Osteoblast (primary cell): ENCODE data around the gene POLR2F. TPM values are rescaled to one million over a fixed set of nuclear protein-coding genes. Genes with fewer than 3 reads are reported as not detected.

Experiments
- DNase-seq: peaks from one replicate; pipeline ENCODE4 v3.0.0; 2011; ENCODE audit warnings: low spot score, mixed read lengths; ENCODE audit not compliant: insufficient read length; ENCODE audit errors: missing footprints
- H2AFZ ChIP-seq: 2 replicates; pipeline ENCODE4 v1.6.0; 2011; ENCODE audit warnings: mild to moderate bottlenecking, low read length
- H3K27ac ChIP-seq: 2 replicates; pipeline ENCODE4 v1.5.1; 2011; ENCODE audit warnings: mild to moderate bottlenecking, low read depth, low read length, moderate library complexity
- H3K27me3 ChIP-seq: 2 replicates; pipeline ENCODE4 v1.6.0; 2012; ENCODE audit warnings: mild to moderate bottlenecking, control low read depth, inconsistent platforms, low read length, moderate library complexity; ENCODE audit not compliant: insufficient read depth
- H3K36me3 ChIP-seq: 2 replicates; pipeline ENCODE4 v1.5.1; 2011; ENCODE audit warnings: mild to moderate bottlenecking, low read length, control low read depth, moderate library complexity; ENCODE audit not compliant: insufficient read depth
- H3K4me1 ChIP-seq: 2 replicates; pipeline ENCODE4 v1.5.1; 2011; ENCODE audit warnings: mild to moderate bottlenecking, low read length, control low read depth, moderate library complexity; ENCODE audit not compliant: insufficient read depth
- H3K4me2 ChIP-seq: 2 replicates; pipeline ENCODE4 v1.6.0; 2011; ENCODE audit warnings: mild to moderate bottlenecking, low read length; ENCODE audit not compliant: insufficient read depth
- H3K4me3 ChIP-seq: fragments of 200-600 bp; sonication (generic); 3 replicates; pipeline ENCODE4 v1.5.1; 2012; ENCODE audit warnings: mild to moderate bottlenecking, low read length, inconsistent platforms; ENCODE audit not compliant: insufficient read depth
- H3K79me2 ChIP-seq: 2 replicates; pipeline ENCODE4 v1.6.0; 2012; ENCODE audit warnings: mild to moderate bottlenecking, low read length, control low read depth, inconsistent platforms; ENCODE audit not compliant: insufficient read depth
- H3K9me3 ChIP-seq: 2 replicates; pipeline ENCODE4 v1.5.1; 2011; ENCODE audit warnings: low read depth, low read length, control low read depth
- H4K20me1 ChIP-seq: 2 replicates; pipeline ENCODE4 v1.6.0; 2012; ENCODE audit warnings: mild to moderate bottlenecking, low read length, control low read depth; ENCODE audit not compliant: insufficient read depth
- total RNA-seq: library from RNA; depleted of rRNA; stranded (reverse); fragments of >200 nt; gene quantifications from 2 replicates; pipeline ENCODE4 v1.2.3, GENCODE V29; 2012
- TF ChIP-seq, protein P1 (sequence below): IDR thresholded peaks from 2 replicates; pipeline ENCODE4 v1.5.1; 2011; ENCODE audit warnings: mild to moderate bottlenecking, low read depth, low read length, moderate library complexity; ENCODE audit errors: extremely low read depth

POLR2F gene
- total RNA-seq, 1 donor: 14.8 TPM

DNA sequence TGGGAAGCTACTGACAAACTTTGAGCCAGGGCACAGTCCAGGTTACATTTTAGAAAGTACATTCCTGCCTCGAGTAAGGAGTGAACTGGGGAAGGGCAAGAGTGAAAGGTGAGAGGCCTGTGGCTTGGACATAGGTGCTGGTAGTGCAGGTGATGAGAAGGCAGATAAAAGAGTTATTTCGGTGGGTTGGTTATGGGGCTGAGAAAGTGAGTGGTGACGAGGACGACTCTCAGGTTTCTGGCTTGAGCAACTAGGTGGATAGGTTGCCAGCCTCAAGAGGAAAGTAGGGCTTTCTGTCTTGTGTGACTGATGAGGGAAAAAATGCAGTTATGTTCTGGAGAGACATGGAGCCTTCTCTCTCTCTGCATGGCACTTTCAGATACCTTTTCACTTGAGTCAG is 3.7 kb downstream of the POLR2F start:
- DNase-seq: no peak
- Histone ChIP-seq H3K4me2 (no peak overlapping the region), H3K27ac (no peak overlapping the region), H3K79me2 (peaks cover 37% of the 10 kb centered on the region), H4K20me1 (peaks cover 6% of the 10 kb centered on the region), H2AFZ (no peak overlapping the region), H3K36me3 (peaks cover 46% of the 10 kb centered on the region), H3K4me3 (no peak overlapping the region), H3K27me3 (no peaks in the 10 kb centered on the region), H3K9me3 (no peaks in the 10 kb centered on the region), H3K4me1 (peaks cover 15% of the 10 kb centered on the region)
- TF ChIP-seq, protein P1, sequence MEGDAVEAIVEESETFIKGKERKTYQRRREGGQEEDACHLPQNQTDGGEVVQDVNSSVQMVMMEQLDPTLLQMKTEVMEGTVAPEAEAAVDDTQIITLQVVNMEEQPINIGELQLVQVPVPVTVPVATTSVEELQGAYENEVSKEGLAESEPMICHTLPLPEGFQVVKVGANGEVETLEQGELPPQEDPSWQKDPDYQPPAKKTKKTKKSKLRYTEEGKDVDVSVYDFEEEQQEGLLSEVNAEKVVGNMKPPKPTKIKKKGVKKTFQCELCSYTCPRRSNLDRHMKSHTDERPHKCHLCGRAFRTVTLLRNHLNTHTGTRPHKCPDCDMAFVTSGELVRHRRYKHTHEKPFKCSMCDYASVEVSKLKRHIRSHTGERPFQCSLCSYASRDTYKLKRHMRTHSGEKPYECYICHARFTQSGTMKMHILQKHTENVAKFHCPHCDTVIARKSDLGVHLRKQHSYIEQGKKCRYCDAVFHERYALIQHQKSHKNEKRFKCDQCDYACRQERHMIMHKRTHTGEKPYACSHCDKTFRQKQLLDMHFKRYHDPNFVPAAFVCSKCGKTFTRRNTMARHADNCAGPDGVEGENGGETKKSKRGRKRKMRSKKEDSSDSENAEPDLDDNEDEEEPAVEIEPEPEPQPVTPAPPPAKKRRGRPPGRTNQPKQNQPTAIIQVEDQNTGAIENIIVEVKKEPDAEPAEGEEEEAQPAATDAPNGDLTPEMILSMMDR: no peak

DNA sequence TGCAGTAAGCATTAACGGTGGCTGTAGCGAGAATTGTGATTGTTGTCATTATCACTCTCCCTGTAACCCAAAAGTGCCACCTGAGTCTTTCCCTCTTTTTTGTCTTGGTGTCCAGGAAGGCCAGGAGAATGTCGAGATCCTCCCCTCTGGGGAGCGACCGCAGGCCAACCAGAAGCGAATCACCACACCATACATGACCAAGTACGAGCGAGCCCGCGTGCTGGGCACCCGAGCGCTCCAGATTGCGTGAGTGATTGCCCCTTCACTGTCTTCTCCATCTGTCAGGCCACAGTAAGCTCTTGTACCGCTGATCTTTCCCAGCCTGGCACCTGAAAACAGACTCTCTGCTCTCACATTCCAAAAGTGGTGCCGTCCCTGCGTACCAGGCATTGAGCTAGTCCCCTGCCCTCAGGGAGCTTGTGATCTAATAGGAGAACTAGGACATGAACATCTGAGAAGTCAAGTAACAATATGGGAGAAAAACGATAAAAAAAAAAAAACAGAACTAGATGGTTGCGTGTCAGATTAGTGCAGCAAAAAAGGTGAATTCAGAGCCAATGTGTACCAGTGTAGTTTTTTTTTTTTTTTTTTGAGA is 5.8 kb downstream of the POLR2F start:
- Histone ChIP-seq H3K27ac (no peak overlapping the region), H3K4me2 (no peak overlapping the region), H4K20me1 (peaks cover 6% of the 10 kb centered on the region), H3K4me3 (no peak overlapping the region), H2AFZ (no peak overlapping the region), H3K36me3 (peaks cover 52% of the 10 kb centered on the region), H3K79me2 (peaks cover 28% of the 10 kb centered on the region), H3K27me3 (no peaks in the 10 kb centered on the region), H3K9me3 (no peaks in the 10 kb centered on the region), H3K4me1 (peaks cover 7% of the 10 kb centered on the region)
- DNase-seq: peak; percentile 53
- TF ChIP-seq, protein P1: no peak

DNA sequence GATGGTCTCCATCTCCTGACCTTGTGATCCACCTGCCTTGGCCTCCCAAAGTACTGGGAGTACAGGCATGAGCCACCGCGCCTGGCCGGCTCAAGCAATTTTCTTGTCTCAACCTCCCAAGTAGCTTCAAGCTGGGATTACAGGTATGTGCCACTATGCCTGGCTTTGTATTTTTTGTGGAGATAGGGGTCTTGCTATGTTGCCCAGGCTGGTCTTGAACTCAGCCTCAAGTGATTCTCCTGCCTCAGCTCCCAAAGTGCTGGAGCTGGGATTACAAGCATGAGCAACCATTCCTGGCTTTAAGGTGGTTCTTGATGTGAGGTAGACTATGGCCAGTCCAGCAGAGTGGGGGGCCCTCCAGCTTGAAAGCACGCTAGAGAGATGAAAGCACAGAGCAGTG is 7.6 kb downstream of the POLR2F start:
- Histone ChIP-seq H3K9me3 (no peaks in the 10 kb centered on the region), H4K20me1 (peaks cover 19% of the 10 kb centered on the region), H3K79me2 (peaks cover 20% of the 10 kb centered on the region), H3K4me1 (peaks cover 9% of the 10 kb centered on the region), H3K4me2 (no peak overlapping the region), H3K27me3 (no peaks in the 10 kb centered on the region), H2AFZ (no peak overlapping the region), H3K36me3 (peaks cover 52% of the 10 kb centered on the region), H3K4me3 (no peak overlapping the region), H3K27ac (no peak overlapping the region)
- DNase-seq: no peak
- TF ChIP-seq, protein P1: no peak

DNA sequence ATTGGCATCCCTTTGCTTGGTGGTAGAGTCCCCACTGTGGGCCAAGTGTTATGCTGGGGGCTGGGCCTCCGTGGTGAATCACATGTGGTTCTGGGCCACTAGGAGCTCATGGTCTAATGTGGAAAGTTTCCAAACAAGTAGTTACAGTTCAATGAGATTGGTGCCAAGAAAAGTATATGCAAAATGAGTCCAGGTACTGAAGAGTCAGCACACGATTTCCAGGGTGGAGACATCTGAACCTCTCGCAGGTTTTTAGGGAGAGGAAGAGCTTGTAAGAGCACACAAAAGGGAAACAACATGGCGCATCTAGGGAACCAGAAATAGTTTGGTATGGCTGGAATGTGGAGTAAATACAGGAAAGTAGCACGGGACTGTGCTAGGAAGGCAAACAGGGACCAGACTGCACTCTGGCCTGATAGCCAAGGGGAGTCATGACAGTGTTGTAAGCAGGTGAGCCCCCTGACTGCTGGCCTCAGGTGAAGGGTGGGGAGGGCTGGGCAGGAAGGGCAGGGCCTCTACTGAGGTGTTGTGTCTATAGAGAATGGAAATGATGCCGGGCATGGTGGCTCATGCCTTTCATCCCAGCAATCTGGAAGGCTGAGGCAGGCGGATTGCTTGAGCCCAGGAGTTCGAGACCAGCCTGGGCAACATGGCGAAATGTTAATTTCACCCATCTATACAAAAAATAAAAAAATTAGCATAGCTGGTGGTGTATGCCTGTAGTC is 12.6 kb downstream of the POLR2F start:
- H3K27me3 ChIP-seq: no peaks in the 10 kb centered on the region
- no peak overlapping the region for H3K4me3 ChIP-seq
- TF ChIP-seq, protein P1: no peak
- peaks cover 20% of the 10 kb centered on the region for H3K36me3 ChIP-seq
- H3K4me2 ChIP-seq: no peak overlapping the region
- peaks cover 22% of the 10 kb centered on the region for H4K20me1 ChIP-seq
- H3K4me1 ChIP-seq: peaks cover 11% of the 10 kb centered on the region
- H3K9me3 ChIP-seq: no peaks in the 10 kb centered on the region
- H3K79me2 ChIP-seq: peaks cover 3% of the 10 kb centered on the region
- H2AFZ ChIP-seq: no peak overlapping the region
- peak; percentile 76 for DNase-seq
- peak overlapping the region; percentile 11 for H3K27ac ChIP-seq
